GM12874 (cell line): ENCODE measurements around the gene NR0B2.

ENCODE experiments used
- TF ChIP-seq, protein P1 (sequence below): IDR thresholded peaks from 2 replicates; pipeline ENCODE4 v1.5.1; 2011; ENCODE audit warnings: low read depth, mild to moderate bottlenecking, control low read depth, low read length, moderate library complexity; ENCODE audit not compliant: insufficient read depth

The NR0B2 gene

DNA sequence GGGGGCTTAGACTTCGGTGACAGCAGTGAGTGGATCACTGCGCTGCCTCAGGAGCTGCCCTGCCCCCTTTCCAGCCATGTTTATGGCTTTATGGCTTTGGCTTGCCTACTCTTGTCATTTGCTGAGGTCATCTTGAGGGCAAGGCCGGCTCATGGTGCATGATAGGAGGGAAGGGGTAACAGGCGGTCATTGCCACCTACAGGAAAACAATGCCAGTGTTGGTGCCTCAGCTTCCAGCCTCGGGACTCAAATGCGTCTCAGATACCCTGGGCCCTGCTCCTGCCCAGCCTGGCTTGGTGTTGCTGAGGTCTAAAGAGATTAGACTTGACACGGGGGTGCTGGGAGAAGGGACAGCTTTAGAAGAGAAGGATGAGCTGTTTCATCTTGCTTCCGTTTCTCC is 32.0 kb upstream of the NR0B2 start:
- TF ChIP-seq, protein P1, sequence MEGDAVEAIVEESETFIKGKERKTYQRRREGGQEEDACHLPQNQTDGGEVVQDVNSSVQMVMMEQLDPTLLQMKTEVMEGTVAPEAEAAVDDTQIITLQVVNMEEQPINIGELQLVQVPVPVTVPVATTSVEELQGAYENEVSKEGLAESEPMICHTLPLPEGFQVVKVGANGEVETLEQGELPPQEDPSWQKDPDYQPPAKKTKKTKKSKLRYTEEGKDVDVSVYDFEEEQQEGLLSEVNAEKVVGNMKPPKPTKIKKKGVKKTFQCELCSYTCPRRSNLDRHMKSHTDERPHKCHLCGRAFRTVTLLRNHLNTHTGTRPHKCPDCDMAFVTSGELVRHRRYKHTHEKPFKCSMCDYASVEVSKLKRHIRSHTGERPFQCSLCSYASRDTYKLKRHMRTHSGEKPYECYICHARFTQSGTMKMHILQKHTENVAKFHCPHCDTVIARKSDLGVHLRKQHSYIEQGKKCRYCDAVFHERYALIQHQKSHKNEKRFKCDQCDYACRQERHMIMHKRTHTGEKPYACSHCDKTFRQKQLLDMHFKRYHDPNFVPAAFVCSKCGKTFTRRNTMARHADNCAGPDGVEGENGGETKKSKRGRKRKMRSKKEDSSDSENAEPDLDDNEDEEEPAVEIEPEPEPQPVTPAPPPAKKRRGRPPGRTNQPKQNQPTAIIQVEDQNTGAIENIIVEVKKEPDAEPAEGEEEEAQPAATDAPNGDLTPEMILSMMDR: no peak

GRCh38 chr1:26945138-26945537 is 31.4 kb upstream of the NR0B2 start:
- TF ChIP-seq, protein P1: no peak

- TF ChIP-seq, protein P1: no peak
Observed at GRCh38 chr1:26942656-26943055, 28.9 kb upstream of the NR0B2 start.

- TF ChIP-seq, protein P1: no peak
Observed at GRCh38 chr1:26941311-26941710, 27.5 kb upstream of the NR0B2 start.

DNA sequence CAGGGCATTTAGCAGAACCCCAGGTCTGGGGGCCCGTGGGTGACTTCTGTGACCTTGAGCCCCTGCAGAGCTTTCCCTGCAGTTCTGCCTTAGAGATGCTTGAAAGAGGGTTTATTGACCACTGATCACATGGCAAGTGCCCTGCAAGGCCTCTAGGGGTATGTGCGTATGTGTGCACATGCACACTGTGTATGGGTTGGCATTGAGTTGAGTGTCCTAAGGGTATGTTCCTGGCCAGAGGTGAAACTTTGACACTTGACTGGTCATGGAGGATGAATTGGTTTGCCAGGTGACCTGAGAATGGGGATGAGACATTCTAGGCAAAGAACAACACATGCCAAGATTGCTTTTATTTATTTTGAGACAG is 24.9 kb upstream of the NR0B2 start:
- TF ChIP-seq, protein P1: no peak

- TF ChIP-seq, protein P1: no peak
Observed at GRCh38 chr1:26938004-26938658, 24.4 kb upstream of the NR0B2 start.

- TF ChIP-seq, protein P1: no peak
Observed at GRCh38 chr1:26936823-26937222, 23.0 kb upstream of the NR0B2 start.

GRCh38 chr1:26932531-26932930 is 18.8 kb upstream of the NR0B2 start:
- TF ChIP-seq, protein P1: no peak
